HG03520 (cell line): ENCODE data around the gene SLC38A10.

ENCODE experiments used
- ATAC-seq: cut with Tn5 transposase; IDR thresholded peaks from one replicate; pipeline ENCODE4 v1.9.1; 2021; ENCODE audit warnings: mild to moderate bottlenecking, moderate library complexity; ENCODE audit not compliant: unreplicated experiment

SLC38A10 gene

DNA sequence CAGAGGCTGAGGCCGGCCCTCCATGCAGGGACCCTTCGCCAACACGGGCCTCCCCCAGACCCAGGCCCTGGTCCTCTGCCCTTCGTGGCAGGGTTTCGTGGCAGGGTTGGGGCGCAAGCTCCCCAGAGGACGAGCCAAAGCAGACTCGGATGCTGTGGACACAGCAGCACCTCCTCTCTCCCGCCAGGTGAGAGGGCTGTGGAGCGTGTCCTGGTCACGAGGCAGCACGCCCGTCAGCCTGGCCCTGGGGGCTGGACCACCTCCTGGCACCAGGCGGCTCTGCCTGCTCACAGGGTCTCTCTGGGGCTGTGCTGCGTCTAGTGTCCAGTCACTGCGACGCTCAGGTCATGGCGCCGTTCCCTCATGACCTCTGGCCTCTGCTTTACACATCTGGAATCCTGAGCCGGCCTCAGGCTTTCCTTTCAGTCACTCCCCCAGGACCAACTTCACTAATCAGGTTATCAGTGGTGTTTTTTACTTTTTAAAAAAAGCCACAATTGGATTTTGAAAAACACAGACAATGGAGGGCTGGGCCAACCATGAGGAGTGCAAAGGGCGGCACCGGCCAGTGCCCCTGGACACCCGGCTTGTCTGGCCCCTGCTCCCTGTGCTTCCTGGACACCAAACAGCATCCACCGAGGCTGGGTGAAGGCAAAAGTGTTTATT lies 50.6 kb downstream of the SLC38A10 start:
- ATAC-seq: no peak

DNA sequence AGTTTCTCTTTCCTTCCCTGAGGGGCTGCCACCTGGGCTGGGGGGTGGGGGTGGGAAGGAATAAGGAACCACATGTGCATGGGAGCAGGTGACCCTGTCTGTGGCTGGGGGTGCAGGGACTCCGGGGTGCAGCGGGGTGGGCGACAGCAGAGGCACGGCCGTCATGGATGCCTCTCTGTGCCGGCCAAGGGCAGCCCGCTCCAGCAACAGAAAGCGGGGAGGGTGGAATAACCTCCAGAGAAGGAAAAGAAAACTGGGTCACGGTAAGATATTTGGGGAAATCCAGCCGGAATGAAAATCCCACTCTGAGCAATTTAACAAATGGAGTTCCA lies 51.8 kb downstream of the SLC38A10 start:
- no peak for ATAC-seq

DNA sequence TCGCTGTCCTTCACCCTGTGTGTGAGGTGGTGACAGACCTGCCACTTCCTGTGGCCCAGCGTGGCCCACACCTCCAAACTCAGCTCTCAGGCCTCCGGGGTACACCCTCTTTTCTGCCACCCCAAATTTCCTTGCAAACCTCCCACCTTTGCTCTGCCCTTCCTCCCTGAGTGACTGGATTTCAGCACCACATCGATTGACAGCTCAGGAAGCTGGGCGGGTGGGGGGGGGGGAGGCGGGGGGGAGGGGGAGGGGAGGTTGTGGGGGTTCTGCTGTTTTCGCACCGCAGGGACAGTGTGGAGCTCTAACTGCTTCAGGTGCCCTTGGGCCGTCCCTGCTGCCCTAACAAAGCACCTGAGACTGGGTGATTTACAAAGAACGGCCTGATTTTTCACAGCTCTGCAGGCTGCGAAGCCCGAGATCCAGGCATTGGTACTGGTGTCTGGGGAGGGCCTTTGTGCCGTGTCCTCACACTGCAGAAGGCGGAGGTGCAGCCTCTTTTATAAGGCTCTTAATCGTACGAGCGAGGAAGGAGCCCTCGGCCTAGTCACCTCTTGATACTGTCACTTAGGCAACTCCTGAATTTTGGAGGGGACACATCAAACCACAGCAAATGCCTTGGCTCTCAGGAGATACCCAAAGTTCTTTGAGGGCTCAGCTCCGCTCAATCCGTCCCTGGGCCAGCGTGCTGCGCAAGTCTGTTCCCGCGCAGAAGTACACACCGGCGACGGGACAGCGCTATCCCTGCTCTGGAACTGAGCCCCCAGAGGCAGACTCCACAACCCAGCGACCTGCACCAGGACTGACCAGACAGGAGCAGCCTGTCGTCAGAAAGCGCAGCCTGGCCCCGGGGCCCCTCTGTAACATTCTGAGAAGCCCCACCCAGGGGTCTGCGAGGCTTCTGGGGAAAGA lies 52.4 kb downstream of the SLC38A10 start:
- no peak for ATAC-seq

DNA sequence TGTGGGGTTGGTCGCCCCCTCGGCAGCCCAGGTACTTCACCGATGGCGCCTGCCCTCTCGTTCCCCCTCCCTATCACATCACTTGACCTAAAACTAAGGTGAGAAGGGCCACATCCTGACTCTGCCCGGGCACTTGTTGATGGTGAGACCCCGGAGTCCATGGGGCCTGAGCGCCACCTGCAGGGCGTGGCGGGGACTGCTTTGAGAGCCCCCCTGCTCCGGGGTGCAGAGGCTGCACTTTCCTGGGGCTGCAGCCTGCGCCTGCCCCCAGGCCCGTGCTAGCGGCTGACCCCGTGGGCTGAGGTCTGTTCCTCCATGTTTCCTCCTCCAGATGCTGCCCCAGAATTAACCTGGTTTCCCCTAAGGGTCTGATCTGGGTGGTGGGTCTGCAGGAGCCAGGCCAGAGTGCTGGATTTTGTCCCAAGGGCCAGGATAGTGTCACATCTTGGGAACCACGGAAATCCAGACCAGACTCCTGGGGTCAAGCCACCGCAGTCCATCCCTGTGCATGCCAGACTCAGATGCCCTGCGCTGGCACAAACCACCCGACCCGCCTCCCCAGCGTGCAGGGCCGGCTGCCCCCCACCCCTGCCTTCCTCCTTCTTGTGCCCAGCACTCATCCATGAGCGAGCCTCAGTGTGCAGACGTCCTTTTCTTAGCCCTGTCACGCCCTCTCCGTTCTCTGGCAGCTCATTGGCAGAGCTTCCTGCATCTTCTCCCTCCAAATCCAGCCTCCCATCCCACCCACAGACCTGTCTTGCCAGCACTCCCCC lies 53.3 kb downstream of the SLC38A10 start:
- ATAC-seq: no peak

DNA sequence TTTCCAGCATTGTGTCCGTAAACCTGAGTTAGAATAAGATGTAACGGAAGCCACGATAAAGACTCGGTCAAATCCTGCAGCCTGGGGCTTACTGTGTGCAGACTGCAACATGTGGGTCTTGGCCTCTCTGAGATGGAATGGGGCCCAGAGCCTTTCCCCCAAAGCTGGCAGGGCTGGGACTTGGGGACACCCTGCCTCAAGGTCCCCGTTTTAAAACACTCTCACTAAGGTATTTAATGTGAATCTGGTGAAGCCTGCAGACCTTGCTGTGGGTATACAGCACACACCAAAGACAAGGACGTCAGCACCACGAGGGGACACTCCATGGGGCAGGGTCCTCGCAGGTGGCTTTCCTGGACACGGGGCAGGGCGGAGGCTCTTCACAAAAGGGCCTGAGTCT lies 53.9 kb downstream of the SLC38A10 start:
- ATAC-seq: no peak

DNA sequence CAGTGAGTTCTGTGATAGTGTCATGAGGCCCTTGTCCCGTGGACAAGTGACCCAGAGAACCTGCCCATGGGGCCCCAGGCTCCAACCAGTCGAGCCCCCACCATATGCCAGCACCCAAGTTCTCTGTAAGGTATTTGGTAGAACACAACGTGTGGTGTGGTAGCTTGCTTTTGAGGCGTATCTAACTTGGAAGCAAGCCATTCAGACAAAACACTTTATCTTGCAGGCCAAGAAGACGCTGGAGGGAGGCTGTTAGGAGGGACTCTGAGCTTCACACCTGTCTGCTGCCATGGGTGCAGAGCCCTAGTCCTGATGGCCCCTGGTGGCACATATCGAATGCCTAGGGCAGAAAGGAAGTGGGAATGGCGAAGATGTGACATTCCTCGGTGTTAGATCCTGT lies 54.3 kb downstream of the SLC38A10 start:
- no peak for ATAC-seq

DNA sequence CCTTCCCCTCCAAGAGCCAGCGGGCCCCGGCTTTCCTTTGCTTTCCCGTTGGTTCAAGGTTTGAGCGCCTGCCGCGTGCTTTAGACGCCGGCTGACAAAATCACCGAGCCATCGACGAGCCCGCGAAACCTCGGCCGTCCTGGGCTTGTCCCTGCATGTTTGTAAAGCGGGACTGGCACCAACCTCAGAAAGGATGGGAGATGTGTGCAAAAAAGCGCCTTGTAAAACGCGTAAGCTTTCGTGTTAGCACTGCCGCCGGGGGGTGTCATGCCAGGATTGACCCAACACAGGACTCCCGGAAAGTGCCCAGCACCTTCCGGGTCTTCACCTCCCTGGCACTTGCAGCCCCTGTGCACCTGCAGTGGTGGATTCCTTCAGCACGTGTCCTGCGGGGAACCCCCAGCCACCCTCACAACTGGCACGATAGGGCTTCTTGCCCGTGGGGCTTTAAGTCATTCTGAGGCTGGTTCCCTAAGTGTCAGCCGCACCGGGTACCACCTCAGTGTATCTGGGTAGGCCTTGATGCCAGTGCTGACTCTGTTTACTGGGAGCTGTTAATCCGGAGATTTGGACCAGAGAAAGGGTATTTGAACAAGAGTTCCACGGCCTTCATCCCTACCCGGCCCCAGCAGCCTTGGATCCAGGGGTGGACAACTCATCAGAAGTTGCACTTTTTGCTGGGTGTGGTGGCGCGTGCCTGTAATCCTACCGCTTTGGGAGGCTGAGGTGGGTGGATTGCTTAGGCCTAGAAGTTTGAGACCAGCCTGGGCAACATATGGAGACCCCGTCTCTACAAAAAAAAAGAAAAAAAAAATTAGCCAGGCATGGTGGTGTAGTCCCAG lies 55.2 kb downstream of the SLC38A10 start:
- ATAC-seq: no peak

DNA sequence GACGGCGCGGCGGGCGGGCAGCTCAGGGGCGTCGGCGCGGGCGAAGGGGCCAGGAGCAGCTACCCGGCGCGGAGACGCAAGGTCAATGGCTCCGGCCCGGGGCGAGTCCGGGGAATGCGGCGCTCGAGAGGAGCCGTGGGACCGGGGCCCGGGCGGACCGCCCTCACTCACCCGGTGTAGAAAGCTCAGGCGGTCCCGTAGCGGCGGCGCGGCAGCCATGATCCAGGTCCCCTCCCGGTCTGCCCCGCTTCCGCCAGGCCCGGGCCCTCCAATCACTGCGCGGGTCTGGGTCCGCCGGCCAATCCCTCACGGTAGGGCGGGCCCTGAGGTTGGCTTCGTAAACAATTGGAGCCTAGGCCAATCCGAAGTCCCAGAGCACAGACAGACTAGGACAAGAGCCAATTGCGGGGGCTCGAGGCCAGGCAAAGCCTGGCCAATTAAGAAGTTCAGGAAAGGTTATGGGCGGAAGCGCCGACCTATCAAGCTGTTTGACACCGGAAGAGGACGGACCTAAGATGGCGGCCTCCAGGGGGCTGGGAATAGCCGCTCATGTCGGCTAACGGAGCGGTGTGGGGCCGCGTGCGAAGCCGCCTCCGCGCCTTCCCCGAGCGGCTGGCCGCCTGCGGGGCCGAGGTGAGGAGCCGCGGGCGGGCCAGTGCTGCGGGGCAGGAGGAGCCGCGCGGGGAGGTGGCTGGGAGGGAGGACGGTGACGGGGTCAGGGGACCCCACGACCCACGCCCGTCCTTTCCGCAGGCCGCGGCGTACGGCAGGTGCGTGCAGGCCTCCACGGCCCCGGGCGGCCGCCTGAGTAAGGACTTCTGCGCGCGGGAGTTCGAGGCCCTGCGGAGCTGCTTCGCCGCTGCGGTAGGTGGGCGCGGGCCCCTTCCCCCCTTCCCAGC lies 56.0 kb downstream of the SLC38A10 start, which contains the start of the genes NDUFAF8 and TEPSIN:
Gene NDUFAF8 (plus strand): TSS at position 504 of the 899 bp plus-strand sequence. CDS start 46 bp downstream, at position 550.
Gene TEPSIN (minus strand): TSS at position 241 of the 899 bp plus-strand sequence. CDS start 22 bp downstream, at position 219.
- ATAC-seq: peak; percentile 86

DNA sequence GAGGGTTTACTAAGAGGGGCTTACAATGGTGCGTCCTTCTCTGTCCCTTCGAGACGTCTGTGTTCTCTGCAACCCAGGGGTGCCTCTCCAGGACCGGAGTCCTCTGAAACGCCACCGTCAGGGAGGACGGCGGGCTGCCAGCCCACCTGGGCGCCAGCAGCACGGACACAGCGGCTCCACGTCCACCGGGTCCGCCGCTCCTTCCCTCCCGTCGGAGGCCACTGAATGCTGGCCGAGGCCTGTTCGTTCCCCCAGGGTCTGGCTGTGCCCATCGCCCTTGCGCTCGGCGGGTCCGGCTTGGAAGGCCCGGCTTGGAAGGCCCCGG lies 56.7 kb downstream of the SLC38A10 start:
- no peak for ATAC-seq

DNA sequence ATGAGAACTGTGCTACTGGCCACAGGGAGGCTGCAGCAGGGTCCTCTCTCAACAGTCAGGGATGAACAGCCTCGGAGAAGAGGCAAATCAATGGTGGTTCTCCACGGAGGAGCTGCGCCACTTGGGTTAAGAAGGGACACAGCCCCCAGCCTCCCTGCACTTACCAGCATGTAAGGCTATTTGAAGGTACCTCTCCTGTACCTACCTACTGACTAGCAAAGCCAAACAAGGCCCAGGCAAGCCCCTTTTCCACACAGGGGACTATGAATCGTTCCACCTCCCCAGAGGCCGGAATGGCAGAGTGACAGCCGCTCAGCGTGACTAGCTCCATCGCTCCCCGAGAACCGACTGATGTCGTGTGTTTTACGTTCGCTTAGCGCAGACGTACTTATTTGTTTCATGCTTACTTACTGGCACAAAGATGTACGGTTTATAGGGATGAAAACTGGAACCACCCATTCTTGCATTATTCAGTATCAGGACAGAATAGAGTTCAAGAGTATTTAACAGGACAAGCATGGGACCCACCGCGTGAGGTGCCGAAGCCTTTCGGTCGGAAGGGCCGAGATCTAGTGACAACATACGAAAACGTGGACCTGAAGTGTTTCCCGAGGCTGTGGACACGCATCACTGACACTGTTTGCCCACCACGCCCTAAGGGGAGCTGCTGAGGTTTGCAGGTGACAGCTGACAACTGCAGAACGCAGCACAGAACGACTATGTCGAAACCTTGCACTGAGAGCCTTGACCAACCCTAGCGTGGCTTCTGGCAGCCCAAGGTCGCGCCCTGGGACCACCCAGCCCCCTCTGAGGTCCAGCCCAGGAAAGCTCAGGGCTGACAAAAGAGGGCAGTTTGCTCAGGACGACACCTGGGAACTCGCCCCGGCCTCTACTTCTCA lies 57.3 kb downstream of the SLC38A10 start:
- ATAC-seq: no peak

DNA sequence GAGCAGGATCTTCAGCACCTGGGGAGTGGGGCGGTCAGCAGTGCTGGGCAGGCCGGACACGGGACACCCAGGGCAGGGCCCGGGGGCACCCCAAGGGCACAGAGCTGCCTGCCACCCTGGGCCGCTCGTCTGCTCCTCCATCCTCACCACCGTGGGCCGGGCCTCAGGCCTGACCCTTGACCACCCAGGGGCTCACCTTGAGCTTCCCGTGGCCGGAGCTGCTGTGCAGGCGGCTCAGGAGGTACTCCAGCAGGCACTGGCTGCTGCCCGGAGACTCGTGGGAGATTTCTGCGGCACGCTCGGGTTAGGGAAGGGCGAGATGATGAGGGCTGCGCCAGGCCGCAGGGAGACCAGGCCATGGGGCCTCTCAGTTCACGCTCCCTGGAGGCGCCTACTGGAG lies 58.3 kb downstream of the SLC38A10 start:
- no peak for ATAC-seq

DNA sequence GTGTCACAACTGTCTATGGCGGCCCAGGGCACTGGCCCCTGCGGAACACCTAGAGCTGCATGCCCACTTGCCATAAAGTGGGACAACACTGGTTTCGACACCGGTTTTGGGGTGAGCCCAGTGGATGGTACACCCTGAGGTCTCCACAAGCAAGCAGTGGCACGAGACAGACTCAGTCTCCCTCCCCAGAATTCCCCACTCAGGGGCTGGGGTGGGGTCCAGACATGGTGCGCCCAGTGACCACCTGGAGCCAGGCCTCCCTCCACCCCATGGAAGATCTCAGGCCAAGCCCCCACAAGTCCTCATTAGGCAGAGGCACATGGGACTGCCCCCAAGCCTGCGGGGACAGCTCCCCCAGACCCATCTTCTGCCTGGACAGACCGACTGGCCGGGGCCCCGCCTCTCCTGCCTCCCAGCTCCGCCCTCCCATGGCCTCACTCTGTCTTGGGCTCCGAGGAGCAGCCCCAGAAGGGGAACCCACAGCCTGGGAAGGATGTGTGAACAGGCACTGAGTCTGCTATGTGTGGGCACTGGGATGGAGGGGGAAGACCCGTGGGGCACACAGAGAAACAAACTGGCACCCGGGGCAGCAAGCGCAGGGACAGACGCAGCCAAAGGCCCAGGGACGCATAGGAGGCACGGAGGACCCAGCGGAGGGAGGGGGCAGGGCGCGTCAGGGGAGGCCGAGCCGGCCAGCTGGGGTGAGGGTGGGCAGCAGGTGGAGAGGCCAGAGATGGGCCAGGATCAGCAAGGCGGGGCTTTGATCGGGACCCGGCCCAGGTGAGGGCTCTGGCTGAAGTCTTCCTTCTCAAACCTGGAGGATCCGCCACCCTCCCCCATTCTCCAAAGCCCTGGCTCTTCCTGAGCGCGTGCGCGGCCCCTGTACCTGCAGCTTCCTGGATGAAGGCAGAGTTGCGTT lies 59.0 kb downstream of the SLC38A10 start:
- no peak for ATAC-seq

DNA sequence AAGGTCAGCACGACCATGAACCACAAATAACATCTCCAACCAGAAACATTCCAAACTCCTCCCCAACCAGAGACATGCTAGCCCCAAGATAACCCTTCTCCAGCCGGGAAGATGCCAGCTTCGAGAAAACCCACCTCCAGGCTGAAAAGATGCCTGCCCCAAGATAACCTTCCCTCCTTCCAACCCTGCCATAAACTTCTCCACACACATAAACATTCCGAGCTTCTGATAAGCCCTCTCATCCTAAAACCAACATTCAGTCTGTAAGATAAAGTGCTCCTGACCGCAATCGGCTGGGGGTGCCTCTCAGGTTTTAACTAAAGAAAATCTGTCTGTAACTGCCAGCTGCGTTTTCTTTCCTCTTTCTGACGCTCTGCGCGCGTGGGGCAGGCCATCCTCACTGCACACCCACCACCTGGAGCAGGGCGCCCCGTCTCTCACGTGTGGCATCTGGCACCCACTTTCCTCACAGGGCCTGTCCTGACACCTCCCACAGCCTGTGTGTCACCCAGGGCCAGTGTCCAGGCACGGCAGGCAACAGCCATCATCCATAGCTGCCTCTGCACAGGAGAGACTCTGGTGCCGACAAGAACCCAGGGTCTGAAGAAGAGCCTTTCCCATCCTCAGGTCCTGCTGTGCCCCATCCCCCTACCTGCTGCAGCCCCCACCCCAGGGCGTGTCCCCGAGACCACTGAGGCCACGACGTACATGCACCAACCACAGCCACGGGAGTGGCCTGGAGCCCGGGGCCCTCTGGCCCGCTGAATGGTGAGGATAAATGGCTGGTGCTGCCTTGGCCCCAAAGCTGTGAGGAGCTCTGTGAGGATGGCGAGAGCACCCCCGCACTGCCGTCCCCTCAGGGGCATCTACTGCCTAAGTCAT lies 59.9 kb downstream of the SLC38A10 start:
- no peak for ATAC-seq

DNA sequence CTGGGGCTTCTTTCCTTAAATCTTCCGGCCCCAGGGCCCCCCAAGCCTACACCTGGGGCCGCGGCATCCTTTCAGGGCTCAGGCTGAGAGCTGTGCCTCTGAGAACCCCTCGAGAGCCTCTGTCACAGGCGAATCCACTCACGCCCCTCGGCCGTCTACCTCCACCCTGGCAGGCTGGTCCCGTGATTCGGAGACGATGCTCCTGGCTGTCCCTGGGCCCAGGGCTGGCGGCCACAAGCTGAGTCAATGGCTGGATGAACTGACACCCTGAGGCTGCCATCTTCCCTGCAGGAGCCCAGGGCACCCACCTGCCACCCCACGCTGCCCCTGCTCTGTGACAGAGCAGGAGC lies 60.6 kb downstream of the SLC38A10 start:
- ATAC-seq: no peak

DNA sequence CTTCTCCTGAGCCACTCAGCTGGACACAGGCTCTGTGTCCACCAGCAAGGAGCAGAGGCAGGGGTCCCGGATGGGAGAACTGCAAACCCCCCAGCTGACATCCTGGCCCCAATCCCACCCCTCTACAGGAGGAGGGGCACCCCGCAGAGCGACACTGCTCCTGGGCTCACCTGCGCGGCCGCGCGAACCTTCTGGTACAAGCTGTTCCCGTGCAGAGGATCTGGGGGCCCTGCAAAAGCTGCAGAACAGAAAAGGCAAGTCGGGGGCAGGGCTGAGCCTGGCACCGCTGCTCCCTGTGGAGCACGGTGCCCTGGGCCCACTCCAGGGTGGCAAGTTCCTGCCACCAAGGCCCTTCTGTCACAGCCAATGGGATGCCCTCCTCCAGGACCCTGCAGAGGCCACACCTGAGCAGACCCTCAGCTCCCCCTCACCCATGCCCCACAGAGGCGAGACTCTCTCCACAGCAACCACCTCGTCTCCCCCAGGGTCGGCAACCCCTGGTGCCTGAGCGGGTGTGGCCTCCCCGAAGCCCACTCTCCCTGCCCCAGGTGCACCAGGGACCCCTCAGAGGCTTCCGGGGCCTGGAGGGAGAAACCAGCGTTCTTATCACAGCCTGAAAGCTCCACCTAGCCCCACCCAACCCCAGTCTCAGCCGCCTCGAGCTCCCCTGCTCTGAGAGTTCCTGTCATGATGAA lies 61.1 kb downstream of the SLC38A10 start:
- no peak for ATAC-seq

DNA sequence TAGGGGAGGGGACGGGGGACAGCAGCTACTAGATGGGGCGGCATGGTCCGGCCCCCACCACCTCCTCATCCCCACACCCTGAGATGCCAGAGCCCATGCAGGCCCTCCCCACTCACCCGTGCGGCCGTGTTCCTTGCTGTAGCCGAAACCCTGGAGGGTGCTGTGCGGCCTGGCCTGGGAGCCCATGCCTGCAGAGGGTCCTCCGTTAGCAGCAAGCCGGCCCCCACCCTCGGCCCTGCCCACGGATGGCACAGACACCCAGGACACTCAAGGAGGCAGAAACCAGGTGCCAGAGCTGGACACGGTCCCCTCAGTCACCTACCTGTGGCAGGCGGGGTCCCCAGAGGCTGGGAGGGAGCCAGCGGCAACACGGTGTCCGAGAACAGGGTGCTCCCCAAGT lies 61.8 kb downstream of the SLC38A10 start:
- ATAC-seq: no peak
